Gastrocnemius medialis (tissue), 4 donors: ENCODE data around the gene SLC15A3.

Experiments used
- POLR2A ChIP-seq, 2 donors: fragments of 450-650 bp; IDR thresholded peaks; one replicate each; pipeline ENCODE4 v1.6.1; 2017; ENCODE audit warnings: antibody characterized with exemption in 2 of 2, mild to moderate bottlenecking in 2 of 2, moderate library complexity in 2 of 2
- TF ChIP-seq, protein P1 (sequence below), 5 experiments: fragments of 450-650 bp in 3 of 5; fragments of 200-600 bp in 2 of 5; sonication (generic) in 2 of 5; IDR thresholded peaks in 4 of 5; conservative IDR thresholded peaks in 1 of 5; 1 replicate in 4 of 5; 2 replicates in 1 of 5; pipeline ENCODE4 v1.5.1; 2016 to 2019; ENCODE audit warnings: antibody characterized with exemption in 5 of 5, mild to moderate bottlenecking in 3 of 5, moderate library complexity in 3 of 5

DNA sequence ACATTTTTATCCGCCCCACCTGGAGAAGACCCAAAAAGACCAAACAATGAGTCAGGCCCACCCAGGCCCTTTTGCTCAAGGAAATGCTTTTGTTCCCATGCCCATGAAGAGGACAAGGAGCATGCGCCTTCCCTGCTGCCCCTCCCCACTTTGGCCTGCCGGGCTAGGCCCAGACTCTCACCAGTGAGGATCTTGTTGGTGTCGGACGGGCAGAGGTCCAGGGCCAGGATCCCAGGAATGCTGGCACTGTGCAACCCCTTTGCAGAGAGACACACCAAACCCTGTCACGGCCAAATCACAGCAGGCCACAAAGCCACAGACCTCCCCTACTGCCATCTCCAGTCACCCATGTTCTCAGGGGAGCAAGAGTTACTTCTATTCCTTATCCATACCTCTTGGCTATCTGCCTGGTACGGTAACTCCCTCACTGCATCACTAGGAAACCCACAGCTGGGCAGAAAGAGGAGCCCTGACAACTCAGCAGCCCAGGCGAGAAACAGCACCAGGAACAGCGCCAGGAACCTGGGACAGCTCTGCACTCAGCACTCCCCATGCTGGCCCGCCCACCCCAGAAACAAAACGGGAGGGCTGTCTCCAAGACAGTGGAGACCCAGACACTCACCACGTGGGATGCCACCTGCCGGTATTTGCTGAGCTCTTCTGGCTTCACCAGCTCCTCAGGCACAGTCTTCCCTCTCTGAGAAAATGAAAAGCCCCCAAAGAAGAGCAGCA is 51.1 kb downstream of the SLC15A3 start:
- TF ChIP-seq, protein P1, sequence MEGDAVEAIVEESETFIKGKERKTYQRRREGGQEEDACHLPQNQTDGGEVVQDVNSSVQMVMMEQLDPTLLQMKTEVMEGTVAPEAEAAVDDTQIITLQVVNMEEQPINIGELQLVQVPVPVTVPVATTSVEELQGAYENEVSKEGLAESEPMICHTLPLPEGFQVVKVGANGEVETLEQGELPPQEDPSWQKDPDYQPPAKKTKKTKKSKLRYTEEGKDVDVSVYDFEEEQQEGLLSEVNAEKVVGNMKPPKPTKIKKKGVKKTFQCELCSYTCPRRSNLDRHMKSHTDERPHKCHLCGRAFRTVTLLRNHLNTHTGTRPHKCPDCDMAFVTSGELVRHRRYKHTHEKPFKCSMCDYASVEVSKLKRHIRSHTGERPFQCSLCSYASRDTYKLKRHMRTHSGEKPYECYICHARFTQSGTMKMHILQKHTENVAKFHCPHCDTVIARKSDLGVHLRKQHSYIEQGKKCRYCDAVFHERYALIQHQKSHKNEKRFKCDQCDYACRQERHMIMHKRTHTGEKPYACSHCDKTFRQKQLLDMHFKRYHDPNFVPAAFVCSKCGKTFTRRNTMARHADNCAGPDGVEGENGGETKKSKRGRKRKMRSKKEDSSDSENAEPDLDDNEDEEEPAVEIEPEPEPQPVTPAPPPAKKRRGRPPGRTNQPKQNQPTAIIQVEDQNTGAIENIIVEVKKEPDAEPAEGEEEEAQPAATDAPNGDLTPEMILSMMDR (IDR thresholded peaks at IDR 0.05 in 4 of 5, conservative IDR thresholded peaks at IDR 0.05 in 1 of 5): no peak
- TF ChIP-seq POLR2A (IDR thresholded peaks at IDR 0.05): no peak
